HTERT RPE-1 (cell line): ENCODE results near the gene SLC1A4.

ENCODE experiments used
- in situ Hi-C: fragments of 300-500 bp; cut with MboI; formaldehyde crosslinking; loops from 4 replicates; pipeline ENCODE4 v1.14.3; 2020; ENCODE audit warnings: low sequenced_read_pairs

SLC1A4 gene

DNA sequence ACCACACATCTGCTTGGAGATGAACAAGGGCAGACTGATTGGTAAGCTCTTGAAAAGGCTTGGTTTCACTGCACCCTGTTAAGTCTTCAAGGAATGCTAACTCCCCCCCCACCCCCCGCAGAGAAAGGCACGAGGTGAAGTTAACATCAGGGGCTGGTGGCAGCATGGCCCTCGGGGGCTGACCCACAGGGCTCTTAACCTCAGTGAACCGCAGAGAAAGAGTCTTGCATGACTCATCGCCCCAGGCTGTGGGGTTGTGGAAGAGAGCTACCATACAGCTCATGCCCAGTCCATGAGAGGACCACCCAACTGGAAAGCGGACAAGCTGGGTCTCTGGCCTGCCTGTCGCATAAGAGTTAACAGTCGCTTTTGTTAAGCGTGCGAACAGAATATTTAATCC is 56.5 kb downstream of the SLC1A4 start:
- in situ Hi-C loops = loop anchor here (25.0 kb wide), 1 partner anchor 133 kb away; no protein-coding TSS in a partner anchor

DNA sequence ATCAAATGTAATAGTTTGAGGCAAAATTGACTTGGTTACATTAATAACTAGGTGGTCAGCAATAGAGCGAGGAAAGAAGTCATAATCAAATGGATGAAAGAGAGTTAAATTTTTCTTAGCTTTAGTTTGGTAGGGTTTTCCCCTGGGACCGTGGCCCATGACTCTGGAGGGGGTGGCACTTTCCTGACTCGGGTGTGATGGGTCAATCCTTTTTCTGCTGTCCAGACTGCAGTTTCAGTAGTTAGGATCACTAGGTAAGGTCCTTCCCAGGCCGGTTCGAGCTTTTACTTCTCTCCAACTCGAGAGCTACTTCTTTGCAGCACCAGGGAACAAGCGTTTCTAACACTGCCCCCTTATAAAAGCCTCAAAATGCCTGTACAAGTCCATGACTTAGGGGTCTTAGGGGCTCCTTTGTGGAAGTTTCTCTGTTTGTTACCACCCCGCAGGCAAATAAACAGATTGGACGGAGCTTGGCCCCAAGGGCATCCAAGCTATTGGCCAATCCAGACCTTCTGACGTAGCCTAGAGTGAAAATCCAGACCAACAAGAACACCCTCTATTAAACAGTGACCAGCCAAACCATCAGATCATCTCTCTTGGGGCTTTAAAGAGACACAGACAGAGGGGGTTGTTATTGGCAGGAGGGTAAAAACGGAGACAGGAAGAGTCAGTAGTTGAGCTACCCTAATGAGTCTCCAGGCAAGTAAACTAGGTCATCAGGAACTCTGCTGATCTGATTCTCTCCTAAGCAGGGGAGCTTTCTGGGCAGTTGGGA is 57.6 kb downstream of the SLC1A4 start:
- in situ Hi-C loops = loop anchor here (25.0 kb wide), 1 partner anchor 135 kb away; no protein-coding TSS in a partner anchor

DNA sequence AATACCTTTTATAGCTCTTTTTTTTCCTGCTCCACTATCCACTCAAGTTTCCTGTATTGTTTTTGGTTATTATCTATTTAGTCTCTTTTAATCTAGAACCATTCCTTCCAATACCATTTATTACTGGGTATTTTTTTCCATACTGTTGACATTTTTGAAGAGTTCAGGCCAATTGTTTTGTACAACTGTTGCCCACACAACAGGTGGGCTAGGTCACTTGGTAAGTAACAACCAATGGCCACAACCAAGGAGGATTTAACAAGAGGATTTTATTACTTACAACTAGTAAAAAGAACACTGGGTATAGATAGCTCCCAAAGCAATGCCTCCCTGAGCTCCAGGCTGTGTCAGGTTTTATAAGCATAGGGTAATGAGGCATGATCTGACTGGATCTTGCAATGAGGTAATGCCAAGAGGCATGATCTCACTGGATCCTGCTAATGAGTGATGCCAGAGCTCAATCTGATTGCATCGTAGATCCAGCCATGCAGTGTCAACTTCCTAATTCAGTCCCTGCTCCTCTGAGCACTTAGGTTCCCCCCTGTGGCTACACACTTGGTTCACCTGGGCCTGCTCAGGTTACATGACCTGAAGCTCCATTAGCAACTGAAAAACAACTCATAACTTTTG is 59.9 kb downstream of the SLC1A4 start:
- in situ Hi-C loops = loop anchor here (25.0 kb wide), 1 partner anchor 137 kb away; no protein-coding TSS in a partner anchor

DNA sequence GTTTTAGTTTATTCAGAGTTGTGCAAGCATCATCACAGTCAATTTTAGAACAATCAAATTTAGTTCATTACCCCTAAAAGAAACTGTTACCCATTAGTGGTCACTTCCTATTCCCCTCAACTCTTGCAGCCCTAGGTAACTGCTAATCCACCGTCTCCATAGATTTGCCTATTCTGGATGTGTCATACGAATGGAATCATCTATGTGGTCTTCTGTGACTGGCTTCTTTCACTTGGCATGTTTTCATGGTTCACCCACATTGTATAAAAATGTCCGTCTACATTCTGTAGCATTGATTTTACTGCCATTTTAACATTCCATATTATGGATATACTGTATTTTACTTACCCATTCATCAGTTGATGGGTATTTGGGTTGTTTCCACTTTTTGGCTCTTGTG is 61.7 kb downstream of the SLC1A4 start:
- in situ Hi-C loops = no loop called here

DNA sequence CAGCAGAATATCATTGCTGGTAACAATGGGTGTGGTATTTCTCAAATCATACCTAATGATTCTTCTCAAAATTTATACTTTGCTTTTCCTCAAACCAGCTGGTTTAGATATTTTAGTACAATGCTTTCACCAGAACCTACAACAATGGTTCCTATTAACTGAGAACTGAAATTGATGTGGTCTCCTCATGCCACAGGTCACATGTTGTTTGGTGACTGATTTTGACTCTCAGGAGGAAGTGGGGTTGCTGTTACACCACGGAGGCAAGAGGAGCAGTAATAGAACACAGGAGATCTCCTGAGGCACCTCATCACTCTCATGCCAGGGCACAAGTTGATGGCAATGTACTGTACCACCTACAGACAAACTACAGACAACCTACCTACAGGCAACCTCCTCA is 64.0 kb downstream of the SLC1A4 start:
- in situ Hi-C loops = no loop called here

DNA sequence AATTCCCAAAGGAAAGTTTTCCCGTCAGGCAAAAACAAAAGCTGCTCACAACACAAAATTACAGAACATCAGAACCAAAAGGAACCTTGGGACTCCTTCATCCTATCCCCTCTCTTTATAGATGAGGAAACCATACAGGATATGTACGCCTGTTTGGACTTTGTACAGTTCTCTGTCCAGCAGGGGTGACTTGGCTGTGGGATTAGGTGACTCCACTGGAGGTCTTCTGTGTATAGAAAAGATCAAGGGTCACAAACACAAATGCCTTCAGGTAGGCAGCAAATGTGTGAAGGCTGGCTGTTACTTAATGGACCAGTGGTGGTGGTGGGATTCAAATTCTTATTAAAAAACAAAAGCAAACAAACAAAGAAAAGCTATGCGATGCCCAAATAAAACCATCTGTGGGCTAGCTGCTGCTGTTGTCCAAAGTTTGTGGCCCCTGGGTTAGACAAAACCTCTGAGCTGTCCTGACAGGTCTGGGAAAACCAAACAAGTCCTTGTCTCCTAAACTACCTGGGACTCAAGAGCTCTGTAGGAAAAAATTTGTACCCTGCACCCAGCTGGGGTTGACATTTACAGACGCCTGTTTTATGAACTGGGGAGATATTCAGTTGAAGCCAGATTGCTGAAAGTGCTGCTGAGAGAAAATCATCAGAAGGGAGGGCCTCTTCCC is 65.7 kb downstream of the SLC1A4 start:
- in situ Hi-C loops = no loop called here

DNA sequence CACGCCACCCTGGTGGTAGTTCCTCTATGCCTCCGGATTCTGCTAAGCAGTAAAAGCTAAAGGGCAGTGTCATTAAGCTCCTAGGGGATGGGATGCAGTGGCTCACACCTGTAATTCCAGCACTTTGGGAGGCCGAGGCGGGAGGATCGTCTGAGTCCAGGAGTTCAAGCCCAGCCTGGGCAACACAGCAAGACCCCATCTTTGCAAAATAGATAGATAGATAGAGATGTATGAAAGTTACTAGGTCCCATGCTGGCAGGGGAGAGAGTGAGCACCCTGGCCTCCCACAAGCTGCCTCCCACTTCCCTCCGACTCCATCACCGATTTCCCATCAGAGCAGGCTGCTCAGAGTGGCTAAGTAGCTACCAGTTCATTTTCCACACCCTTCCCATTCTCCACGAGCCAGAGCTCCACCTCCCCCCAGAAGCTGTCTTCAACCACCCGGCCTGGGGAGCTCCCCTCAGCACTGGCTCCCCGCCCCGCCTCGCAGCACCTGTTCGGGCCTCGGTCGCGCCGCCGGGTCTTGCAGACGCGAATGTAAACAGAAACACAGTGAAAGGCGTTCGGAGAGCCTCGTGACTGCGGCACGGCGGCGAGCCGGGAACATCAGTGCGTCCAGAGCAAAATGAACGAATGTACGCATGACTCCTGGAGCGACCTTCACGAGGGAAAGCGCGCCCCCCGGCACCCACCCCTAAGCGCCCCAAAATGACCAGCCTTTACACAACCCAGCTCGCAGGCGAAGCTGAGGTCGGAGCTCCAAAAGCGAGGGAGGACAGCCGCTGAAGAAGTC is 66.4 kb downstream of the SLC1A4 start:
- in situ Hi-C loops = no loop called here

DNA sequence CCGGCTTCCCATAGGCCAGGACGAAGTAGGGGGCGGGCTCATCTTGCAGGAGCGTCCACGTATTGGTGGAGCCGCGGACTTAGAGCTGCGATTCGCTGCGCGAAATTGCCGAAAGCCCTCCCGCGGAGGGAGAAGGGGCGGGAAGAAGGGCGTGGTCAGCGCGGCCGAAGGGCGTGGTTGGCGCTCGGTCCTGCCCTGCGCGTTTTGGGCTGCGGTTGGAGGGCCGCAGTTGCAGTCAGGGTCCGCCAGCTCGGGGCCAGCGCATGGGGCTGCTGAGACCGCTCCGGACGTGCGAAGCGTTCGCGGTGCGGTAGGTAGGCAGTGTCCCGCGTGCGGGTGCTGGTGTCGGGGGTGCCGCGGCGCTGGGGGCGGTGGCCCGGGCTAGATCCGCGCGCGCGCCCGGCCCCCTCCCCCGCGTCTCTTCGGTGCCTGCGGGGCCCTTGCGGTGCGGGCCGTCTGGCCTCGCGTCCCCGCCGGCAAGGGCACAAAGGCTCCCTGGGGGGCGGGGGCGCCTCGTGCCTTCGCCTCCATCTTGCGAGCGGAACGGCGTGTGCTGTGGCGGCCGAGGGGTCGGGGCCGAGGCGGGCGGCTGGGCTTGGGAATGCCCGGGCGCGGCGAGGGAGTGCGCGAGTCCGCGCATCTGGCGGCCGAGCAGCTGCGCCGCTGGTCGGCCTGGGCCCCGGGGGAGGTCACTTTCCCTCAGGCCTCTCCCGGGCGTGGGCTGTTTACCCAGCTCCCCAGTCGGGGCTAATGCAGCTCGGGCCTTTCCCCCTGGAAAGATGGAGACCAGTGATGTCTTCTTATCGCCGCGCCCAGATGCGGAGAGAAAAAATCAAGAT is 67.2 kb downstream of the SLC1A4 start, which contains the start of gene CEP68:
Gene CEP68 (plus strand): TSS at position 202 of the 839 bp plus-strand sequence. CDS start 13,029 bp downstream, outside the sequence.
- in situ Hi-C loops = no loop called here

DNA sequence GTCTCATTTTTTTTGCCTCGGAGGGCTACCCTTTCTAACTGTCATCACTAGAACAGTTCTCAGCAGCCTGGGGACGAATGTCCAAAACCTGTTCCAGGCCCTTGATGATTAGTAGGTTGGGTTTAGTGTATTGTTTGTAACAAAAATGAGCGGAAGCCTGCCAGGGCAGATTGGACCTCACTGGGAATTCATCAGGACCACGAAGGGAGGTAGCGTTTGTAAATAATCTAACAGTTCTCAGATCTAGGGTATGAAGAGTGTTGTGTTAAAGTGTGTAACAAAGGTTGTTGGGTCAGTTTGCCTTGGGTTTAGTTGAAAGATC is 67.8 kb downstream of the SLC1A4 start:
- in situ Hi-C loops = no loop called here

DNA sequence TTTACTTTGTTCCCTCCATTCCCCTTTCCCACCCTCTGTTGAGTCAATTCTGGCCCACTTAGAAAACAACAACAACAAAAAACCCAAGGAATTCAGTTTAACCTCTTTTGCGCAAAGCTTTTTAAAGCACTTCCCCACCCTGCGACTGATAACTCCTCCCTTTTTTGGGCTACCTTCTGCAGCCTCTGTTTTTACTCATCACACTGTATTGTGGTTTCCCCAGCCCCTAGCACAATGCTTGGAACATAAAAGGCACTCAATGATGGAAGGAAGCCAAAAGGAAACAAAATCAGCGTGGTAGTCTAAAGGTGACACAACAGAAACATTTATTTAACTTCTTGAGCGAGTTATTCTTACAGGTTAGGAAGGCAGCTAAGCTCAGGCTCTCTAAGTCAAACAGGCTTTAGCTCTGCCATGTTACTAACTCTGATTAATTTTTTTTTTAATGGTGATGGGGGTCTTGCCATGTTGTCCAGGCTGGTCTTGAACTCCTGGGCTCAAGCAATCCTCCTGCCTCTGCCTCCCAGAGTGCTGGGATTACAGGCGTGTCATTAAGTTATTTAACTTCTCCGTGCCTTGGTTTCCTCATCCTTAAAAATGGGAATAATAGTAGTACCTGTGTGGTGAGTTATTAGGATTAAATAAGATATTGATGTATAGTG is 68.3 kb downstream of the SLC1A4 start:
- in situ Hi-C loops = no loop called here

DNA sequence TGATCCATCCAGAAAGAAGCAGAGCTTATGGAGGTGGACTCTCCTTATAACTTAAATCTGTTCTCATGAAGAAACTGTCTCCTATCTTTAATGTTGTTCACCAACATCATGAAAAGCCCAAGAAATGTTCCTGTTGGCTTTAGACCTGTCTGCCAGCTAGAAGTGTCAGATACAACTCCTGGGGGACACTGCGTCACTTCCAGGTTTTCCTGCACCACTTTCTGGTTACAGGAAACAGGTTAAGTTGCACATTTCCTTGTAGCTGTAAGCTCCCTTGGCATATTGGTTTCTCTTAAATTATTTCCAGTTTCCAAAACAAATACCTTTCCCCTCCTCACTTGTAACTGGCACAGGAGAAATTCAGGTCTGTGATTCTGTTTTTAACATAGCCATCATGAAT is 69.9 kb downstream of the SLC1A4 start:
- in situ Hi-C loops = no loop called here

DNA sequence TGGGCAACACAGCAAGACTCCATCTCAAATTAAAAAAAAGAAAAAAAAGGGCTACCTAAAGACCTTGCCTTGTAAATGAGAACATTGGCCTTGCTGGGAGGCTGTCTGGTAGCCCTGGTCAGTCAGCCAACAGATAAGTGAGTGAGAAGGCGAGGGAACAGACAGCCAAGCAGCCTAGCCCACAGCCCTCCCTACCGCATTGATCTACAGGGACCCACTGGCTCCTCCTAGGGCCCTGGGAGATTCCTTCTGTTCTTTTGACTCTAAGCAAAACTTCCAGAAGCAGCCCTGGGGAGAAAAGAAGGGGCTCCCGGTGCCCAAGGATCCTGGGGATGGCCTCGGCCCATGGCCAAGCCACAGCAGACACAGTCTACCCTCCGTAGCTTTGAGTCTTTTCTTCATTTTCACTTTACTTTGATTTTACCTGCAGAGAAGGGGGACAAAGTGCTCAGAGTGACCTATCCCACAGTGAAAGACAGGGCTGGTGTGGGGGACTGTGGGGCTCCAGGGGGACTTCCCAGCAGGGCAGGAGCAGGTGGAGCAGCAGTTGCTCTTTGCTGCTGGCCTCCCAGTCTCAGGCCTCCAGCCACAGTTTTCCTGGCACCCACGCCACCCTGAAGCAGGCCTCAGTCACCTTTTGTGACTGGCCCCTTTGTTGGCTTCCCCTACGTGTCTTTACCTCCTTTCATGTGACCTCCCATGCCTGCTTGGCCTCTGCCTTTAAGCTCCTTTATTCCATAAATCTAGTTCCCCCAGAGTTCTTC is 72.1 kb downstream of the SLC1A4 start:
- in situ Hi-C loops = no loop called here

DNA sequence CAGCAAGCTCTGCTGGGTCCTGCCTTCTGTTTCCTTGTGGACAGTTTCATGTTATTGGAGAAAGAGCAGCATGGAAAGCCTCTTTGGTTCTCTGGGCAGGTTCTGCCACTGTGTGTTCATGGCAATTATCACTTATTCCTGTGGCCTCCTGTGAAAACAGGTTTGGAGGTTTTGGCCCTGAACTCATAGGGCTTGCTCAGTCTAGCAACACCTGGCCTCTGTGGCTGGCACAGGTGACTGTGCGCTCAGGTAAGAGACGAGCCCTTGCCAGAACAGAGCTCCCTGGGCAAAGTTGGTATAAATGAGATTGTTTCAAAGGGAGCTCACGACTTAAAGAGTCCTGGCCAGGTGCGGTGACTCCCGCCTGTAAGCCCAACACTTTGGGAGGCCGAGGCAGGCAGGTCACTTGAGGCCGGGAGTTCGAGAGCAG is 72.7 kb downstream of the SLC1A4 start:
- in situ Hi-C loops = no loop called here

DNA sequence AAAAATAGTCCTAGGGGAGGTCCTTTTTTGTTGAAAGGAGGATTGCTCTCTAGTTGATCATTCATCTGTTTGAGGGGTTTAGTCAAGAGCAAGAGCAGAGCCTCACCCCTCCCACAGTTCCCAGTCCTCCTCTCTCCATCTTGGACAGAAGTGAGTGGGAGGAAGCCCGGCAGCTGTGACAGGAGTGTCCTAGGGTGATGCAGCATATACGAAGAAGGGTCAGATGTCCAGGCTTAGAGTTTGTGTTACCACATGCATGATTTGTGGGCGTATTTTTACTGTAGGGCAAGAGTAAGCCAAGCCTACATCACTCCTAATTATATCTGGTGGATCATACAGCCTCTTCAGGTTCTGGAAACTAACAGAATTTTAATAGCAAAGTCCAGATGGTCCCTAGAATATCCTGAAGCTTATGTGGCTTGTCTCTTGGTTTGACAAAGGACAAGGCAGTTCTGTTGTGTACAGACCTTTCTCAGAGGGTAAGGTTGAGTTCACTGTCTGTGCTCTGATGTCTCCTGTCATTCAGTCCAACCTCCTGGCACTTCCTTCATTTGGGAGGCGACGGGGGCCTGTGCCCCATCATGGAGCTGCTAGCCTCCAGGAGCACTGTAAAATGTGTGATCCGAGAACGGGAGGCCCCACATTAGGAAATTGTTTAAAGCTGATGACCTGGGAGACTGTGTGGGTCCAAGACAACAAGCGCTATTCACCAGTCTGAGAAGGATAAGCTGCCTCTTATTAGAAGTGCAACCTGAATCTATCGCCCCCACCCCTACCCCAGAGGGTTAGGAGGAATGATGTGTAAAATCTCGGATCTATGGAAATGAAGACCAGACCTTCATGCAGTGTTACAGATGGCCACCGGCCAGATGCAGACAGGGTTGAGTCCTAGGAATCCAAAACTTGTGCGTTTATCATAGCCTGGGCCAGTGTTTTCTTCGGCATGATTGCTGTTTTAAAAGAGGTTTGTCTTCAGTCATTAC is 73.9 kb downstream of the SLC1A4 start:
- in situ Hi-C loops = no loop called here

DNA sequence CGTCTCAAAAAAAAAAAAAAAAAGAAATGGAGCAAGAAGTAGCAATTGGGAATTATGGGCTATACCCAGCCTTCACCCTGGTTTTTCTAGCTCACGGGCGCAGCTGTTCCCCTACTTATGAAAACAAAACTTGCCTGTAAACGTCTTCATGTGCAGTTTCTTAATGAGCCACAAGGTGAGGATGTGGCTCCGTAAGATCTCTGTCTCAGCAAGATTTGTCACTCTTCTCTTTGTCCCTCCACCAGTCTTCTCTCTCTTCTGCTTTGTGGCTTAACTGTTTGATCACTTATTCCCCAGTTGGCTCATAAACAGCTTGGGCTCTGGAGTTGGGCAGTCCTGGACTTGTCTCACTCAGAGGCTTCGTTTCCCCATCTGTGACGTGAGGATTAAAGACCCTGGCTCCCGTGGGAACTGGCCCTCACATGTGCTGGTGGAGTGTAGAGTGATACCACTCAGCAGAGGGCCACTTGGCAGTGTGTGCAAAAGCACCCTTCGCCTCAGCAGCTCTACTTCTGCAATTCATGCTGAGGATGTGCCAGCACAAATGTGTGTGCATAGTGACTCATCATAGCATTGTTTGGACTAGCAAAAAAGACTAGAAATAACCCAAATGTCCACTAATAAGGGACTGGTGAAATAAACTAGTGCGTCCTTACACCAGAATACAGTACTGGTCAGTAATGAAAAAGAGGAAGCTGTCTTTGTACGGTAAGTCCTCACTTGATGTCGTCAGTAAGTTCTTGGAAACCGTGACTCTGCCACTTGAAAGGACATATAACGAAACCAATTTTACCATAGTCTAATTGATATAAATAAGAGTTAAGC is 75.7 kb downstream of the SLC1A4 start:
- in situ Hi-C loops = no loop called here

DNA sequence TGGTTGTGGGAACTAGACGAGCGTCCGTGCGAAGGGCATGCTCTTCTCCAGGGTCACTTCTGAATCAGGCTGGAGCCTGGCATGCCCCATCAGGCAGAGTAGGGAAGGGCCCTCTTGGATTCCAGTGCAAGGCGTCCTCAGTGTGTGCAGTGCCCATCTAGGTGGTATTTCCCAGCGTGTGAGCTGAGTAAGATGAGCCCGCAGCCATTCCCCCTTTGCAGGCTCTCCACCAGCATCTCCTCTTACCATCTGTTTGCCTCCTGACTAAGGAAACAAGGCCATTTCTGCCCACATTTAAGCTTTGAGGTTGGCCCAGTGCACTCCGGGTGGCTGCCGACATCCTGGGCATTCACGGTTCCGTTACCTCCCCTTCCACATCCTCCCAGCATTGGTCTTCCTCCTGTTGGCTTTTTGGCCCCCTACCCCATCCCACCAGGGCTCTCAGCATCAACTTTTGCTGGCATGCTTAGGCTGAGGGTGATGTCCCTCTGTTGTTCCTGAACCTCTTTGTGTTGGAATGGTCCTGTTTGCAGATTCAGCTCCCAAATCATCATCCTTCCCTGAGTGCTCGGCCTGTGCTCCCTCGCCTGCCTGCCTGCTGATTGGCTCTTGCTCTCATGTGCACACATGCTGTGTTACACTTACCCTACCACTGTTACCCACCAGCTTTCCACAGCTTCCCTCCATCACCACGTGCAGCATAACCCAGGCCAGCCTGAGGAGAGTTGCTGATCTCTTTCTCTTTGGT is 78.8 kb downstream of the SLC1A4 start:
- in situ Hi-C loops = no loop called here
